SH-SY5Y (cell line): ENCODE measurements around the gene TMEM201.

Source experiments
- GATA2 ChIP-seq: IDR thresholded peaks from 2 replicates; pipeline ENCODE4 v1.6.1; 2011; ENCODE audit warnings: mild to moderate bottlenecking, low read depth, low read length
- GATA3 ChIP-seq: IDR thresholded peaks from 2 replicates; pipeline ENCODE4 v1.6.1; 2011; ENCODE audit warnings: low read depth, mild to moderate bottlenecking, low read length, moderate library complexity

Gene TMEM201

GRCh38 chr1:9588551-9589143 is at the start of gene TMEM201:
Gene TMEM201 (plus strand): TSS chr1:9588911. CDS start chr1:9588931, 20 bp downstream.
- no peak for TF ChIP-seq GATA2

GRCh38 chr1:9539165-9539828 is 49.4 kb upstream of the TMEM201 start, which contains the start of gene SLC25A33:
Gene SLC25A33 (plus strand): TSS chr1:9539465. CDS start chr1:9539692, 227 bp downstream.
- TF ChIP-seq GATA3 (no peak), GATA2 (no peak)

GRCh38 chr1:9539829-9540550 is 48.7 kb upstream of the TMEM201 start:
- no peak for TF ChIP-seq GATA2
- TF ChIP-seq GATA3 = no peak

- TF ChIP-seq GATA3 = no peak
- TF ChIP-seq GATA2 = no peak
These were observed 46.3 kb upstream of the TMEM201 start for GRCh38 chr1:9542430-9542829.

- TF ChIP-seq GATA2 (no peak), GATA3 (no peak)
These were observed 43.8 kb upstream of the TMEM201 start for GRCh38 chr1:9544926-9545325.

- TF ChIP-seq GATA3 (no peak), GATA2 (no peak)
These were observed 38.7 kb upstream of the TMEM201 start for GRCh38 chr1:9549955-9550546.

GRCh38 chr1:9551984-9552383 is 36.7 kb upstream of the TMEM201 start:
- TF ChIP-seq GATA2 (no peak), GATA3 (no peak)

GRCh38 chr1:9553736-9554144 is 35.0 kb upstream of the TMEM201 start:
- TF ChIP-seq GATA2 (no peak), GATA3 (no peak)

GRCh38 chr1:9555942-9556341 is 32.8 kb upstream of the TMEM201 start:
- TF ChIP-seq GATA3 (no peak), GATA2 (no peak)

GRCh38 chr1:9557624-9558023 is 31.1 kb upstream of the TMEM201 start:
- TF ChIP-seq GATA2 = no peak
- no peak for TF ChIP-seq GATA3

GRCh38 chr1:9558271-9558945 is 30.3 kb upstream of the TMEM201 start:
- TF ChIP-seq GATA3 = no peak
- no peak for TF ChIP-seq GATA2

GRCh38 chr1:9558946-9559545 is 29.7 kb upstream of the TMEM201 start:
- TF ChIP-seq GATA2 (no peak), GATA3 (no peak)

- TF ChIP-seq GATA3 = no peak
- no peak for TF ChIP-seq GATA2
These were observed 29.0 kb upstream of the TMEM201 start for GRCh38 chr1:9559673-9560072.

GRCh38 chr1:9561429-9561828 is 27.3 kb upstream of the TMEM201 start:
- TF ChIP-seq GATA2 = no peak
- TF ChIP-seq GATA3 = no peak

GRCh38 chr1:9569267-9569666 is 19.4 kb upstream of the TMEM201 start:
- no peak for TF ChIP-seq GATA2
- no peak for TF ChIP-seq GATA3
